Duodenal mucosa (tissue), 2 donors: ENCODE results near the gene FERMT2.
"Not testable (repeated sequence)": the region's sequence is repeated elsewhere in the genome, so short reads cannot be mapped to it uniquely, and the experiment has no call there.

Experiments used
- H3K27ac ChIP-seq: one replicate; pipeline ENCODE4 v1.7.0; 2013; ENCODE audit warnings: low read depth, low read length
- H3K27me3 ChIP-seq, 2 donors: one replicate each; pipeline ENCODE4 v1.7.0; 2013; ENCODE audit warnings: low read length in 2 of 2, control low read depth in 1 of 2; ENCODE audit not compliant: insufficient read depth in 2 of 2, control insufficient read depth in 1 of 2
- H3K36me3 ChIP-seq, 2 donors: one replicate each; pipeline ENCODE4 v1.7.0; 2013; ENCODE audit warnings: low read length in 2 of 2, control low read depth in 1 of 2; ENCODE audit not compliant: insufficient read depth in 2 of 2, control insufficient read depth in 1 of 2
- H3K4me1 ChIP-seq, 2 donors: one replicate each; pipeline ENCODE4 v1.7.0; 2013; ENCODE audit warnings: low read length in 2 of 2, control low read depth in 1 of 2; ENCODE audit not compliant: insufficient read depth in 2 of 2, control insufficient read depth in 1 of 2
- H3K4me3 ChIP-seq, 2 donors: one replicate each; pipeline ENCODE4 v1.7.0; 2013; ENCODE audit warnings: low read length in 2 of 2, low read depth in 1 of 2
- H3K9ac ChIP-seq, 2 donors: one replicate each; pipeline ENCODE4 v1.7.0; 2013; ENCODE audit warnings: low read length in 2 of 2, low read depth in 1 of 2
- H3K9me3 ChIP-seq, 2 donors: one replicate each; pipeline ENCODE4 v1.7.0; 2013; ENCODE audit warnings: low read length in 2 of 2, control low read depth in 1 of 2; ENCODE audit not compliant: control insufficient read depth in 1 of 2

Gene FERMT2

GRCh38 chr14:52923902-52924575 lies 26.8 kb downstream of the FERMT2 start:
- H3K36me3 ChIP-seq: no peaks in the 10 kb centered on the region
- H3K27me3 ChIP-seq: no peaks in the 10 kb centered on the region
- H3K9ac ChIP-seq: no peak overlapping the region
- H3K4me1 ChIP-seq: peaks cover 0 to 8% of the 10 kb centered on the region in 2 donors
- no peaks in the 10 kb centered on the region for H3K9me3 ChIP-seq
- H3K4me3 ChIP-seq: no peak overlapping the region
- H3K27ac ChIP-seq: no peak overlapping the region

DNA sequence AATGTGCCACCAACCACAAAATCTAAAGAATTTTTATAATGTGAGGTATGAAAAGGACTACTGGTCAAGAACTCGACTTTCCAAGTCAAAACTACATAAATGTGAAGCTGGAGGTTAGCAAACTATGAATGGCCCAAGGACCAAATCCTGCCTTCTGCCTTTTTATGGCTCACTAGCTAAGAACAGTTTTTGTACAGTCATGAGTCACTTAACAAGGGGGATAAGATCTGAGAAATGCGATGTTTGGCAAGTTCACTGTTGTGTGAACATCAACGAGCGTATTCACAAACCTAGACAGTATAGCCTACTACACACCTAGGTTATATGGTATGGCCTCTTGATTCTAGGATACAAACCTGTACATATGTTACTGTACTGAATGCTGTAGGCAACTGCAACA lies 28.2 kb downstream of the FERMT2 start:
- Histone ChIP-seq H3K36me3 (no peaks in the 10 kb centered on the region), H3K9me3 (no peaks in the 10 kb centered on the region), H3K27me3 (no peaks in the 10 kb centered on the region), H3K4me3 (no peak overlapping the region), H3K9ac (no peak overlapping the region), H3K4me1 (peaks cover 0 to 8% of the 10 kb centered on the region in 2 donors), H3K27ac (no peak overlapping the region)

DNA sequence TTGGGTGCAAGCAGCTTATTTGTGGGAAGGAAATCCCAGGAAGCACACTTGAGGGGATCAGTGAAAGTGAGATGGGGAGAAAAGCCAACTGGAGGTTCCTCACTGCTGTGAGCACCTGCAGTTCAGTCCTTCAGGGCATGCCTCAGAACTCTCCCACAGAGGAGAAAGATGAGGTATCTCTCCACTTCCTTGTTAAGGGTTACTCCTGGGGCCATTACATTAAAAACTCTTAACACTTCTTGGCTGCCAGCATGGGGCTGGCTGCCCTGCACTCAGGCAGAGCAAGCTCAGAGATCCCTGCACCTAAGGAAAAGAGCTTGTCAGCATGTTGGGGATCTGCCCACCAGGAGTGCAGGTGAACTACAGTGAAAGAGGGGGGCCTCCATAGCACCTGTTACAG lies 28.8 kb downstream of the FERMT2 start:
- Histone ChIP-seq H3K4me3 (no peak overlapping the region), H3K9ac (no peak overlapping the region), H3K27me3 (no peaks in the 10 kb centered on the region), H3K36me3 (no peaks in the 10 kb centered on the region), H3K4me1 (peaks cover 0 to 8% of the 10 kb centered on the region in 2 donors), H3K27ac (no peak overlapping the region), H3K9me3 (no peaks in the 10 kb centered on the region)

GRCh38 chr14:52920411-52920810 lies 30.4 kb downstream of the FERMT2 start:
- not testable (repeated sequence) for H3K27me3 ChIP-seq, H3K9me3 ChIP-seq, H3K27ac ChIP-seq, H3K4me1 ChIP-seq, H3K4me3 ChIP-seq, H3K9ac ChIP-seq, H3K36me3 ChIP-seq

DNA sequence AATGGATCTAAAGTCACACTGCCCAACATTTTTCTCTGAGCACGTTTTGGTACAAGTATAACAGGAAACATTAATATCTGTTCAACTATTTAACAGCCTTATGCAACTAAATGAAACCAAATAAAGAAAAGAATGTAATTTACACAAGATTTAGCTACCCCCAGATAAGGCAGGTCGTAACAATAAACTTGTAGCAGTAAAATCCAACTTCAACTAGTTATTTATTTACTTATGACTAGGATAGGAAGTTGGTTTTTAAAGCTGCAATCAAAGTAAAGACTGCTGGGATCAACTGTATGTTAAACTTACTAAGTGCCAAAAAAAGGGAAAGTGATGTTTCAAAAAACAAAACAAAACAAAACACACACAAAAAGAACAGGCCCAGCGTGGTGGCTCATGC lies 30.9 kb downstream of the FERMT2 start:
- H3K27ac ChIP-seq: no peak overlapping the region
- H3K27me3 ChIP-seq: no peaks in the 10 kb centered on the region
- H3K9ac ChIP-seq: no peak overlapping the region
- no peaks in the 10 kb centered on the region for H3K36me3 ChIP-seq
- H3K4me1 ChIP-seq: peaks cover 0 to 8% of the 10 kb centered on the region in 2 donors
- no peaks in the 10 kb centered on the region for H3K9me3 ChIP-seq
- no peak overlapping the region for H3K4me3 ChIP-seq

- Histone ChIP-seq H3K27ac (no peak overlapping the region), H3K4me1 (peaks cover 0 to 8% of the 10 kb centered on the region in 2 donors)
Measured at GRCh38 chr14:52918486-52918885, 32.4 kb downstream of the FERMT2 start.

DNA sequence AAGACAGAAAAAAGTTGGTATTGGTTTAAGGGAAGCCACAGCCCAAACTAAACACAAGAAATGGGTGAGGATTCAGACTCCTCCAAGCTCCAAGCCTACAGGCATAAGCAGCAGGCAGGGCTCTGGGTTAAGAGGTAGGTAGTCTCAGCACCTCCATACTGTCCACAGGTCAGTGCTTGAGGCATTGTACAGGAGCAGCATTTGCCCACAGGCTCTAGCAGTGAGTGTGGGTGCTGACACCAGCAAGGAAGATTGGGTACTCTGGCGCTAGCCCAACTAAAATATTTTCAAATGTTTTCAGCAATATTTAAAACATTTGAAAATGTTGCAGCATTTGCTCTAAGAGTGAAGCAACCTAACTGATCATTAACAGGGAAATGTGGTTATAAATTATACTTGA lies 33.1 kb downstream of the FERMT2 start:
- Histone ChIP-seq H3K27me3 (no peaks in the 10 kb centered on the region), H3K9me3 (no peaks in the 10 kb centered on the region), H3K4me3 (no peak overlapping the region), H3K4me1 (peaks cover 0 to 8% of the 10 kb centered on the region in 2 donors), H3K9ac (no peak overlapping the region), H3K27ac (no peak overlapping the region), H3K36me3 (no peaks in the 10 kb centered on the region)

More at GRCh38 chr14:52918486-52918885, 32.4 kb downstream of the FERMT2 start:
- Histone ChIP-seq H3K27me3 (no peaks in the 10 kb centered on the region), H3K36me3 (no peaks in the 10 kb centered on the region), H3K9ac (no peak overlapping the region), H3K9me3 (no peaks in the 10 kb centered on the region), H3K4me3 (no peak overlapping the region)

DNA sequence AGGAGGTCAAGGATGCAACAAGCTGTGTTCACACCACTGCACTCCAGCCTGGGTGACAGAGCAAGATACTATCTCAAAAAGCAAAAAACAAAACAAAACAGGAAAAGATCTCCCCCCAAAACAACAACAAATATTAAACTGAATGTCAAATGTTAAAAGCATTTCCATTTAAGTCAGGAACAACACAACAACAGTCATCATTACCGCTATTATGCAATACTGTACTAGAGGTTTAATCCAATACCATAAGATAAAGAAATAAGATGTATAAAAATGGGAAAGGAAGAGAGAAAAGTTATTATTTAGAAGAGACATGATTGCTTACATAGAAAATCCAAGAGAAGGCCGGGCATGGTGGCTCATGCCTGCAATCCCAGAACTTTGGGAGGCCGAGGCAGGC lies 36.6 kb downstream of the FERMT2 start:
- H3K36me3 ChIP-seq: no peaks in the 10 kb centered on the region
- H3K9me3 ChIP-seq: no peaks in the 10 kb centered on the region
- H3K27ac ChIP-seq: no peak overlapping the region
- peaks cover 0 to under 1% of the 10 kb centered on the region in 2 donors for H3K4me1 ChIP-seq
- no peaks in the 10 kb centered on the region for H3K27me3 ChIP-seq
- H3K9ac ChIP-seq: no peak overlapping the region
- no peak overlapping the region for H3K4me3 ChIP-seq

- Histone ChIP-seq H3K4me1 (no peaks in the 10 kb centered on the region), H3K9ac (no peak overlapping the region), H3K4me3 (no peak overlapping the region), H3K27ac (no peak overlapping the region), H3K27me3 (no peaks in the 10 kb centered on the region), H3K36me3 (no peaks in the 10 kb centered on the region), H3K9me3 (no peaks in the 10 kb centered on the region)
Measured at GRCh38 chr14:52913271-52913670, 37.6 kb downstream of the FERMT2 start.

DNA sequence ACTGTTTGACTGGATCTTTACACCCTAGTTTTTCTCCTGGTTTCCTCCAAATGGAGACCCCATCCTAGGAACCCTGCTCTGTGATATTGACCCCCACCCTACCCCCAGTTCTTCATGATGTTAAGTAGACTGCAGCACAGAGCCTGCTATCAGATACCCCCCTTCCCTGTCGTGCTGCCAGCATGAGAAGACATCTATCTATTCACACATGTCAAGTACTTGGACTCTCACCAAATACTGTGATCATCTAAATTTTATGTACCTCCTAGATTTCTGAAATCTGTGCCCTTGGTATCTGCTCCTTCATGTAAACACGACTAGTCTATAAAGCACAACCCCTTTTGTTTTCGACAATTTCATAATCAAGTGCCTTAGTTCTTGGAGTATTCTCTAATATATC lies 38.9 kb downstream of the FERMT2 start:
- no peak overlapping the region for H3K27ac ChIP-seq
- no peaks in the 10 kb centered on the region for H3K4me1 ChIP-seq
- H3K9ac ChIP-seq: no peak overlapping the region
- H3K4me3 ChIP-seq: no peak overlapping the region
- no peaks in the 10 kb centered on the region for H3K36me3 ChIP-seq
- H3K9me3 ChIP-seq: no peaks in the 10 kb centered on the region
- no peaks in the 10 kb centered on the region for H3K27me3 ChIP-seq

- Histone ChIP-seq H3K9ac (no peak overlapping the region), H3K4me3 (no peak overlapping the region), H3K27ac (no peak overlapping the region), H3K36me3 (no peaks in the 10 kb centered on the region), H3K9me3 (no peaks in the 10 kb centered on the region), H3K4me1 (no peaks in the 10 kb centered on the region), H3K27me3 (no peaks in the 10 kb centered on the region)
Measured at GRCh38 chr14:52910572-52910971, 40.3 kb downstream of the FERMT2 start.
